HG03378 (cell line): ENCODE results near the gene ARFGEF3.
"Not testable (repeated sequence)": the region's sequence is repeated elsewhere in the genome, so short reads cannot be mapped to it uniquely, and the experiment has no call there.

Source experiments
- ATAC-seq: cut with Tn5 transposase; IDR thresholded peaks from one replicate; pipeline ENCODE4 v1.9.1; 2021; ENCODE audit warnings: mild to moderate bottlenecking, moderate library complexity; ENCODE audit not compliant: unreplicated experiment

Gene ARFGEF3

DNA sequence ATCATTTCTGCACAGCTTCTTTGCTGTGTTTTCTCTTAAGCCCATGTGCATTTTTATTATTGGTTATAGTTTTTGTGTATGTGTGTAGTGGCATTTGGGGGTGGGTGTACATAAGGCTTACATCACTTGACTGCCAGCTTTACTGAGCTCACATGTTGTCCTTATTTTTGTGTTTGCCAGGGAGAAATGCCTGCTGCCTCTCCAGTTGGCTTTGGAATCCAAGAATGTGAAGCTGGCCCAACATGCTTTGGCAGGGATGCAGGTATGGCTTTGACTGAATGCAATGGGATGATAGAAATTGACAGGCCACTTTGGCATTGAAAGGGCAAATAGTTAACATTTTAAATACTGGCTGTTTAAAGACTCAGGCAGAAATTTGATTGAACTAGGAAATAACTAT is 45.1 kb downstream of the ARFGEF3 start:
- ATAC-seq = no peak

DNA sequence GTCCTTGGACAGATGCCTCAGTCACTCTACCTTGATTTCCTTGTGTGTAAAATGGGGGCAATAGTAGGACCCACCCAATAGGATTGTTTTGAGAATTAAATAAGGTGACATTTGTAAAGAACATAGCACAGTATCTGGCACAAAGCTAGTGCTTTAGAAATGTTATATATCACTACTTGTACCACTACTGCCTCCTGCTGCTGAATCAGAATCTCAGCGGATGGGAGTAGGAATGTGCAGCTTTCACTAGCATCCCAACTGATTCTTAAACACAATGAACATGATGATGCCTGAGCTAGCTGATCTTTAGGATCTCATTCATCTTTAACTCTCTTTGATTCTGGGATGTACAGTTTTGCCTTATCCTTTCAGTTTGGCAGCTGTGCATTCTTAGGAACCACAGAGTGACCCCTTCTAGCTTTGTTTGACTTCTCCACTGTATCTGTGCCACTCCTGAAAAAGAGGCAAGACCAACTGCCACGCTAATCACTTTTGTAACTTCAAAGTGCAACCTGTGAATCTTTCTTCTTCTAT is 49.4 kb downstream of the ARFGEF3 start:
- no peak for ATAC-seq

DNA sequence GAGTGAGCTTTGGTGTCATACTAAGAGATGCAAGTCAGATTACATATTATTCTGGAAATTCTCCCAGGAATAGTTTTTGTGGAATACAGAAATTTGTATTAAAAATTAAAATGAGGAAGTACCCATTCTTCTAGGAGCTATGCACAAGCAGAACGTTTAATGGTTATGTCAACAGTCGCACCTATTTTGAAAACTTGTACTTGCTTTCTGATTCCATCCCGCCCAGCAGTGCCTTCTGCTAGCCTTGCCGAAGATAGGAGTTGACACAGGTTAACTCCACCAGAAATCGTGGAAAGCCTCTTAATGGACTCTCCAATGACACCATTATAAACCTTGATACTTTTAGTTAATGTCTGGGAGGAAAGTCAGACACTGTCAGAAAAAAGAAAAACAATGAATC is 49.9 kb downstream of the ARFGEF3 start:
- no peak for ATAC-seq

DNA sequence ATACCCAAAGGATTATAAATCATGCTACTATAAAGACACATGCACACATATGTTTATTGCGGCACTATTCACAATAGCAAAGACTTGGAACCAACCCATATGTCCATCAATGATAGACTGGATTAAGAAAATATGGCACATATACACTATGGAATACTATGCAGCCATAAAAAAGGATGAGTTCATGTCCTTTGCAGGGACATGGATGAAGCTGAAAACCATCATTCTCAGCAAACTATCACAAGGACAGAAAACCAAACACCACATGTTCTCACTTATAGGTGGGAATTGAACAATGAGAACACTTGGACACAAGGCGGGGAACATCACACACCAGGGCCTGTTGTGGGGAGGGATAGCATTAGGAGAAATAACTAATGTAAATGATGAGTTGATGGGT is 50.8 kb downstream of the ARFGEF3 start:
- not testable (repeated sequence) for ATAC-seq

DNA sequence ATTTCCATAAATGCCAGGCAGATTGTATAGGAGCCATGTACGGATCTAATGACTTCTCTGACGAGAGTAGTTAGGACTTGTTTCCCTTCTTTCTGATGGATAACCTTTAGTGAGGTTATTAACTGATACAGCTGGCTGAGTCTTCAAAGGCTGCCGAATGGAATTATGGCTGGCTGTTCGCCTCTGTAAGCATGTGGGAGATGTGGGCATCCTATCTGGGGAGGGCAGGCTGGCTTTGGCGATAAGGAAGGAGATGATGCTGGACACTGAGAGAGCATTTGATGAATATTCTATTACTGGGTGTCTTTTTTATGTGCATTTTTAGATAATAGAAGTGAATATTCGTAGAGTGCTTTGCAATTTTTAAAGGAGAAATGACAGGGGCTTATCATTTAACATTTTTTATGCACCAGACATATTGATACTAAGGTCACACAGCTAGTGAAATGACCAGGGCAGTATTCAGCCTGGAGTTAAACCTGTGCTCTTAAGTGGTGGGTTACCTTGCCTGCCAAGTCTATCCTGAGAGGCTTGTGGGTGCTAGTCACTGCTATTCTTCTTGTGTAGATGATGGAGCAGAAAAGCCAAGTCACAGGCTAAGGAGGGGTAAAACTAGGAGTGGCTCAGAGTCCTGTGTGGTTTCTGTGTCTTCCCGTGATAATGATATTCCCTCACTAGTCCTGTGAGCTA is 53.5 kb downstream of the ARFGEF3 start:
- no peak for ATAC-seq

DNA sequence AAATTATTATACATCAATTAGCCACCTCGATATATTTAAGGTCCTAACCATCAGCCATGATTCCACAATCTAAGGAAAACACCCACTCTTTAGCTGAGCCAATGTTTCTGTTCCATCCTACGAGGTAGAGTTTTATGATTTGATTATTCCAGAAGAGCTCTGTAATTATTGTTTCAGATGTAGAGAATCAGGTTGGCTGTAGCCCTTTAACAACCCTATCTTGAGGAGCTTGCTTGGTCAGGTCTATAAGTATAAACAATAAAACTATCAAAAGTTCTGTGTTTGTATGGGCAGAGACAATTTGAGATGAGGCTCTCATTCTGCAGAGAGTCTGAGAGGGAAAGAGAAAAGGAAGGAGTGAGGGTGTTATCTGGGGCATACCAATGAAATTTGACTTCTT is 56.7 kb downstream of the ARFGEF3 start, which contains the start of gene PBOV1:
TSS of gene PBOV1 (minus strand) at position 43 of the 400 bp plus-strand sequence. CDS start 96 bp downstream, outside the sequence.
- ATAC-seq = no peak

DNA sequence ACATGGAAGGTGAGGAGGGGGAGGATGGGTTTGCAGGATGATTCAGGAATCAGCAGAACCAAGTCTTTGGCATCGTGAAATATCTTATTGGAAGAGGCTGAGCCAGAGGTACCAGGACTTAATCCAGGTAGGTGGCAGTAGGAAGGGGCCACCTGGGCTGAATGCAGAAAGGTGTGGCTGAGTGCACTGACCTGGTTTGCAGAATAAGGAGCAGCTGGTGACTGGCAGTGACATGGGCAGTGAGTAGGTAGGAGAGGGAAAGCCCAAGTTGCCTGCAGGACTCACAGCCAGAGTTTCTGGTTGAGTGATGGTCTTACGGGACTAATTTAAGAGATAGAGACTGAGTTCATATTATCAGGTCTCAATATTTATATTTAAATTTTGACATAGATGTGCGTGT is 57.7 kb downstream of the ARFGEF3 start:
- no peak for ATAC-seq

DNA sequence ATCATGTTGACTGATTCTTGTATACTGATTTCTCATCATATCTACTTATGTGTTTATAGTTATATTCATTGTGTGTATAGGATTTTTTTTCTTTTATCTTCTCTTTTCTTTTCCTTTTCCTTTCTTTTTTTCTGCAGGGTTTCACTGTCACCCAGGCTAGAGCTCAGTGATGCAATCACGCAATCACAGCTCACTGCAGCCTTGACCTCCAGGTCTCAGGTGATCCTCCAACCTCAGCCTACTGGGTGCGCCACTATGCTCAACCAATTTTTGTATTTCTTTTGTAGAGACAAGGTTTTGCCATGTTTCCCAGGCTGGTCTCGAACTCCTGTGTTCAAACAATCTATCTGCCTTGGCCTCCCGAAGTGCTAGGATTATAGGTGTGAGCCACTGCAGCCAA is 58.2 kb downstream of the ARFGEF3 start:
- ATAC-seq = no peak

DNA sequence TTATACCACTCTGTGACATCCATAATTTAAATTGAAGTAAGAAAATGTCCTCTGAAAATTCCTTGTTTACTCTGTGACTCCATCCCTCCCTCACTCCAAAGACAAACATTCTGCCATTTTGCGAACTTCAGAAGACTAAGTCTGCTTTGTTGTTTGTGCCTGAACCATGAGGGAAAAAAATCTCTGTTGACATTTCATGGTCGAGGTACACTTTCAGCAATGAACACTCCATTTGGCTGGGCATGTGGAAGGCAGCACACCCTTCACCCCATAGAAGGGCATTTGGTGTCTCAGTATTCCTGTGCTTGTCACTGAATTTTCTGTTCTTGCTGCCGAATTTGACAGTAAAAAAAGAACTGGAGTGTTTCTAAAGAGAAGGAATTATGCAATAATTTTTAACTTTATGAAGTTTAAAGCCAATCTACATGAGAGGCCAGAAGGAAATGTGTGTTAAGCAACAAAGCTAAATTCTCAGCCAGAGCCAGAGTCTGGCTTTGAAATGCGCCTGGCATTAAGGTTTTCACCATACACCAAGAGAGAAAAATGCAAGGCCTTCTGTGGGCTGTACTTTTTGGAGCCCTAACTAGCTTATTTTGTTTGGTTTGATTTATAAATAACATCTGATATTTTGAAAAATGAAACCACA is 61.3 kb downstream of the ARFGEF3 start:
- no peak for ATAC-seq

DNA sequence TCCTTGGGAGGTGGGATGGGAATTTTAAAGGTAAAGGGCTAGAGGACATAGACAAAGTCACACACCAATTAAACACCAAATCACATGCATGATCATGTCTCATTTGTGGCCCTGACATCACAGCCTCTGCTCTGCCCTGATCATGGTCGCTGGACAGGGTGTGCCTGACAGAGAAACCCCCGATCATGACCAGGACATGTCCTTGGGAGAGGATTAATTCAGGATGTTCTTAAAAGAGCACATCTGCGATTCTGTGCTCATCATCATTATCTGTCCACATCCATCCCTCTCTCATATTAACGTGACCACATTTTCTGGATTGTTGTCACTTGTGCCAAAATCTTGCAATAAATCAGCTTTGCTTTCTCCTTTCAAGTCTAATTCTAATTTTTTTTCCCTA is 64.2 kb downstream of the ARFGEF3 start:
- no peak for ATAC-seq

DNA sequence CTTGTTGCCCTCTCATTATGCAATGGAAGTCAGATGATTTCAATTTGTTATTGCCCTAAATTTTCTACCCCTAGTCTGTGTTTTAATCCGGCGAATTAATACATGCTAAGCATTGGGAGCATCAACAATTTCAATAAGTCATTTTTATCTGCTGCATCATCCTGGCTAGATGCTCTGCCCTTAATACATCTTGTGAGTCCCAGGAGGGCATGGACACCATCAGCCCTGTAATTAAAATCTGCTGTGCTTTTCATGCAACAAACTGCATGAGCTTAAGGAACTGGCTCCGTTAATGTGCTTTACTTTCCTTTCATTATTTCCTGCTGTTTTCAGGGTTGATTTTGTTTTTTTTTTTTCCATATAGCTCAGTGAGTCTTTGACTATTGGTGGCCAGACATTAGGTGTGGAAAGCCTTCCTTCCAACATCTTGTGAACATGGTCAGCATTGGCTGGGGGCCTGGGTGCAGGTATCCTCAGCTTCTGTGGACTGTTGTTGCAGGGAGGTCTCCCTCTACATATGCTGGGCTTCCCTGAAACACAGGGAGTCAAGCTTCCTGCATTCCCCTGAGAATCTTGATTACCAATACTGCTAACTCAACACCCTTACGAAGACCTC is 65.1 kb downstream of the ARFGEF3 start:
- ATAC-seq = no peak

DNA sequence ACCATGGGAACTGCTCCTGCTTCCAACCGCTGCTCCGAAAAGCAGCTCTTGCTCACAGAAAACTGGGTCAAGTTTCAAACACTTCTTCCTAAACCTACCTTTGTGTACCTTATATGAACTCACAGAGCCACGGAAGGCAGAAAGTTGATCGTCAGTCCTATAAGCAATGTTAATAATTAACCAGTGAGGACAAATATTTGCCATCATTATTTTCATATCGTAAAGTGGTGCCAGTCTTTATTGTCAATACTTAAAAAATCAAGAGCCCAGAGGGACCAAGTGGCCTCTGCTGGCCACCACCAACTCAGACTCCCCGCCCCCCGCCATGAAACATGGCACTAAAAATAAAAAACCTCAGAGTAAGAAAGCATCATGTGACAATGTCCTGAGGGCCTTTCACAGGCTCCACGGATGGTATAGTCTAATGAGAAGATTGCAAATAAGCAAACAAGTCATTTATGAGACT is 65.6 kb downstream of the ARFGEF3 start:
- no peak for ATAC-seq

DNA sequence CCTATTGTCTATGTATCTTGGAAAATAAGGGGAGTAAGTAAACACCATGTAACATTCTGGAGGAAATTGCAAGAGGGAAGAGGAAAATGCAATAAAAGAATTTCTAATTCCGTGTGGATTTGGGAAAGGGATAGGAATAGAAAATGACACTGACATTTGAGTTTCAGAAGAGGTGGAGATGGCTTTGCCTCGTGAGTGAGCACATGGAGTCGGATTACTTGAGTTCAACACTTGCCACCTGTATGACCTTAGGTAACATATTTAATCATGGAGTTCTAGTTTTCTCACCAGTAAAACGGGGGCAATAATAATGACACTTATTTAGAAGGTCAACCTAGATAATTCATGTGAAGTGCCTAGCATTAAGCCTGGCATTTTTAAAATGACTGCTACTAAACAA is 67.3 kb downstream of the ARFGEF3 start:
- ATAC-seq = no peak

DNA sequence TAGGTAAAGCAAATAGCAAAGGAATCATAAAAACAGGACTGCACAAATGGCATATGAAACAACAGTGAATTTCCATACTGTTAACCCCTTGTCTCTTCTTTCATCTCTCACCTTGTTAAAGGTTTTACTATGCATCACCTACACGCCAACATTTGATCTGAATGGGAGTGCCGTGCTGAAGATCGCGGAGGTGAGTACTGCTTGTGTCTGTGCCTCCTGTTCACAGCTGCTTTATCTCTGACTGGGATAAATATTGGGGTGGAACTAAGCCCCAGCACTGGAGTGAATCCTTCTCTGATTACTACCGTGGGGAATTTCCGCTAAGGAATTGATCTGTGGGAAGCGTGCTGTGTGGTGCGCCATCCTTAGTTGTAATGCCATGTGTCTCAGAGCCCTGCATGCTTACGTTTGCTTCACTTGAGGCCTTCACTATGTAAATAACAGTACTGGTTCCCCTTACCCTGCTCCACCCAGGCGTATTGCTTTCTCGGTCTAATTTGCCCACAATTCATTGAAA is 68.0 kb downstream of the ARFGEF3 start:
- ATAC-seq = no peak

DNA sequence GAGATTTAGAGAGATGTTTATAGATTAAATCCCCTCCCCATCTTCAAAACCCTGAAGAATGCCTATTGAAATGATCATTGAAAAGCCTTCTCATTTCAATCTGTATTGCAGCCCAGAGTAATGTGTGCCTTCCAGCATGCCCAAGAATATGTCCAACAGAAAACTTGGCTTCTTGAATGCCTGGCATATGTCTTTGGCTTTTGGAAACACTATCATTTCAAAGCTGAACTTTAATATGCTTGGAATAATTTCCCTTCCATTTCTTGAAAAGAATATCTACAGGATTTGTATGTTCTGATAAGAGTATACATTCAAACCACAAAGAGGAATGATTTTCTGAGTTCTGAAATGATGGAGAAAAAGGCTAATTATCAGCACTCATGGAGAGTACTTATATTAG is 68.5 kb downstream of the ARFGEF3 start:
- ATAC-seq = no peak

DNA sequence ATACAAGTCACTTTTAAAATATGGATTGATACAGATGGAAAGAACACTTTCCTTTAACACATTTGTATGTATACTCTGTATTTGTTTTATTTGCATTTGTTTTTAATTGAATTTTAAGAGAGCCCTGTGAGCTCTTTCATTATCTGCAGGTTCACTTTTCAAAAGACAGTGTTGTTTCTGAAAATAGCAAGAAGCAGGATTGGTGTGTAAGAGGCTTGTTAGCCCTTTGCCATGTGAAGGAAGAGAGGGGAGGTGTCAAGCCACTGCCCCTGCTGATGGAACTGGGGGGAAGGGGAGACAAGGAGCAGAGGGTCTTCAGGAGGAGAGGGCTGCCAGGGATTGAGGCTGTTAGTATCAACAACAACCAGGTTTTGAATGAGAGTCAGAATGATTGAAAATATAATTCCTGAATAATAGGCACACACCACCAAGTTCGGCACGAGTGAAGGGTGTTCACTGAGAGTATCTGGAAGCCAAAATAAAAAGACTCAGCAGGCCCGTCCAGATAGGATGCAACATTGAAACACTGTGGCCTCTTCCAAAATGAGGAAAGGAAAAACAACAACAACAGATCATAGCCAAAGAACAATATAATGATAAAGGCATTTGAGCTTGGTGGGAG is 69.1 kb downstream of the ARFGEF3 start:
- ATAC-seq = no peak

DNA sequence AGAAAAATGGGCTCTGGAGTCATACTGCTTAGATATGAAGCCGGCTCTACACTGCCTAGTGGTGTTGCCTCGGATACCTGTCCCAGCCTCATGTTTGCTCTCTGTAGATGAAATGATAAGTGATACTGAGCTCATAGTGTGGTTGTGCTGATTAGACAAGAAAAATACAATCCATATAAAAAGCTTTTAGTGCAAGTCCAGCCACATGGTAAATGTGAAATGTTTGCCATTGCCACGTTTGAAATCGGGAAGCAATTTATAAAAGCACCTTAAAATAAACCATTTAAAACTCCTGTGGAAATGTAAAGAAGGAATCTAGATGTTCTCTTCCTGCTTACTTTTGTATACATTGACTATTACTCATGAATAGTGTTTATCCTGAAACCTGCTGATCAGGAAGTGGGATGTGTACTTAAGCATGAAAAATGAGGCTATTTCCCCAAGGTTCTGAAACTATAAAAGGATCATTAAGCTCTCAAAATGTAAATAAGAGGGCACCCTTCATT is 69.7 kb downstream of the ARFGEF3 start:
- no peak for ATAC-seq

DNA sequence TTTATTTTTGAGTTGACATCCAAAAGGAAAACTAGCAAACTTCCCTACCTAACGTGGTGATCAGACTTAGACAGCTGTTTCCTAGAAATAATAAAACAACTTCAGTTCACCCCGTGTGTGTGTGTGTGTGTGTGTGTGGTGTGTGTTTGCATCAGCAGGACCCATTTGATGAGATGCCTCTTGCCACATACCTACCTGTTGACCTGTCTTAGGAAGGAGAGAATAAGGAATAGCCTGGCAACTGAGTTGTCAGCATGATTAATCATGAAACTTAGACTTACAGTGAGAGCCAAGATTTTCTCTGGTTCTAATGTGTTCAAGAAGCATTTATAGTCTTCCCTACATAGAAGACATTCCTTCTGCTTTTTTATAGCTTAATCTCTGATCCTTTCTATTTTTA is 72.6 kb downstream of the ARFGEF3 start:
- no peak for ATAC-seq

DNA sequence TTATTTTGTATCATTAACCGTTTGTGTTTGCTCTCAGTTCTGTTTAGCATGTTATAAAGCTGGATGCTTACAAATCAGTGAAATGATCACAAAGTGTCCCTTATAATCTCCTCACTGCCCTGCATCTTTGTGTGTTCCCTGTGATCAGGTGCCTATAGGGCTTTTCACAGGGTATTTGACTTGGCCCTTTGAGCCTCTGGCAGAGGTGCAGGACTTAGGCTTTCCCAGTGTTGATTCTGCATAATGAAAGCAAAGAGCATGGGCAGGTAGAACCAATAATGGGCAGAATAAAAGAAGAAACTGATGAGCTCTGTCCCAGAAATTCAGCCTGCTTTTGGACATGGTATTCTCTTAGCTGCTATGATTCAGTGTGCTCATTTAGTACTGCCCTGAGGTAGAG is 73.5 kb downstream of the ARFGEF3 start:
- ATAC-seq = no peak

DNA sequence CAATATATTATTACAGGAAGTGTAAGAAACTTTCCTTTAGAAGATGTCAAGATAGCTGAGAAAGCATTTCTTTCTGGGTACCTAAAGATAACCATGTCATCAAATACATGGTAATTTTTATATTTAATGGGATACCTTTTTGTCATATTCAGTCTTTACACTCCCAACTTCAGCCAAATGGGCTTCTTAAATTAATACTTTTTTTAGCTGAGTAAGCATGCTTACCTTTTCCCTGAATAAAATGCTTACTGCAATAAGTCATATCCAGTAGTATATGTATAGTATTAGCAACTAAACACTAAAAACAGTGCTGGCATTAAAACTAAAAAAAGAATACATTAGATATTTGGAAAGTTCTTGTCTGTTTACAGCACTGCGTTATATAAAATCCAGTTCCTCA is 74.0 kb downstream of the ARFGEF3 start:
- ATAC-seq = no peak

DNA sequence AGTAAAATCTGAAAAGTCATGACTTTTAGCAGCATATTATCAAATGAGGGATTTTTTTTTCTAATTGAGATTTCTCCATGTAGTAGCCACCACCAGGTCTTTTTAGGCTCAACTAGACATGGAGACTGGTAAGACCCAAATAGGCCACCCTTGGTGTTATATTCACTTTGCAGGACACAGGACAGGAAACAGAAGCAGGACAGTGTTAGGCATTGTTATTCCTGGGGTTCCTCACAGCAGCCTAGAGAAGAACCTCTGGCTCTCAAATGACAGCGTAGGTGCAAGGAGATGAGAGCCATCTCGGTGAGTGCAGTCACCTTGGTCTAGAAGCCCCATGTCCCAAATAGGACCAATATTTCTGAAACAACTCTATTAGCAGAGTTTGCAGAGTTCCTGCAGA is 75.7 kb downstream of the ARFGEF3 start:
- no peak for ATAC-seq
